Stimulated activated CD8-positive, alpha-beta memory T cell treated with anti-CD3 and anti-CD28 coated beads, Interleukin-4, amount 100 ng/mL, for 4 hours (primary cell): ENCODE data around the gene TXNDC2.
"Not testable (repeated sequence)": the region's sequence is repeated elsewhere in the genome, so short reads cannot be mapped to it uniquely, and the experiment has no call there.

Source experiments
- DNase-seq, 2 donors: peaks; one replicate each; pipeline ENCODE4 v3.0.0-alpha.2; 2020; ENCODE audit warnings: low read depth in 2 of 2, low spot score in 1 of 2

Gene TXNDC2

GRCh38 chr18:9884090-9884489, 1.7 kb upstream of the TXNDC2 start:
- DNase-seq: no peak

- DNase-seq: no peak
Measured at GRCh38 chr18:9884532-9885140, 1.1 kb upstream of the TXNDC2 start.

GRCh38 chr18:9886005-9886348, 204 bp downstream of the TXNDC2 start:
- no peak for DNase-seq

GRCh38 chr18:9887992-9888391, 2.2 kb downstream of the TXNDC2 start:
- no peak for DNase-seq

- DNase-seq: no peak
Measured at GRCh38 chr18:9890196-9890595, 4.4 kb downstream of the TXNDC2 start.

- DNase-seq: no peak
Measured at GRCh38 chr18:9890957-9891356, 5.2 kb downstream of the TXNDC2 start.

- not testable (repeated sequence) for DNase-seq
Measured at GRCh38 chr18:9891515-9891914, 5.7 kb downstream of the TXNDC2 start.

GRCh38 chr18:9894454-9895068, 8.8 kb downstream of the TXNDC2 start:
- no peak for DNase-seq

GRCh38 chr18:9897129-9897528, 11.4 kb downstream of the TXNDC2 start:
- no peak for DNase-seq

- DNase-seq: not testable (repeated sequence)
Measured at GRCh38 chr18:9897787-9898291, 12.1 kb downstream of the TXNDC2 start.

- no peak for DNase-seq
Measured at GRCh38 chr18:9898792-9899549, 13.2 kb downstream of the TXNDC2 start.

- not testable (repeated sequence) for DNase-seq
Measured at GRCh38 chr18:9899550-9899930, 13.8 kb downstream of the TXNDC2 start.

GRCh38 chr18:9900699-9901098, 14.9 kb downstream of the TXNDC2 start:
- no peak for DNase-seq

GRCh38 chr18:9901377-9901776, 15.6 kb downstream of the TXNDC2 start:
- no peak for DNase-seq

- DNase-seq: not testable (repeated sequence)
Measured at GRCh38 chr18:9902264-9902663, 16.5 kb downstream of the TXNDC2 start.

GRCh38 chr18:9902832-9903231, 17.1 kb downstream of the TXNDC2 start:
- no peak for DNase-seq

GRCh38 chr18:9905401-9905922, 19.7 kb downstream of the TXNDC2 start:
- no peak for DNase-seq

- DNase-seq: no peak
Measured at GRCh38 chr18:9906481-9906880, 20.7 kb downstream of the TXNDC2 start.

- DNase-seq: no peak
Measured at GRCh38 chr18:9907867-9908266, 22.1 kb downstream of the TXNDC2 start.

GRCh38 chr18:9910071-9910470, 24.3 kb downstream of the TXNDC2 start:
- no peak for DNase-seq

GRCh38 chr18:9910661-9911060, 24.9 kb downstream of the TXNDC2 start:
- no peak for DNase-seq

GRCh38 chr18:9911226-9911625, 25.5 kb downstream of the TXNDC2 start:
- no peak for DNase-seq
